Prostate gland (tissue), 2 donors: ENCODE results near the gene SNRNP27. TPM values are rescaled to one million over a fixed set of nuclear protein-coding genes. Genes with fewer than 3 reads are reported as not detected.

ENCODE experiments used
- DNase-seq: peaks from one replicate; pipeline ENCODE4 v3.0.0-alpha.2; 2019; ENCODE audit warnings: low spot score
- H3K27ac ChIP-seq, 2 donors: fragments of 200-600 bp; sonication (generic); 2 replicates each; pipeline ENCODE4 v1.5.1; 2017 to 2019
- H3K27me3 ChIP-seq: fragments of 200-600 bp; sonication (generic); replicated peaks from 2 replicates; pipeline ENCODE4 v1.5.1; 2019; ENCODE audit not compliant: insufficient read depth
- H3K36me3 ChIP-seq, 2 donors: fragments of 200-600 bp; sonication (generic); 1 replicate in 1 of 2; 2 replicates in 1 of 2; pipeline versions ENCODE4 v1.5.1 to v1.8.1; 2017 to 2019
- H3K4me1 ChIP-seq: fragments of 200-600 bp; sonication (generic); replicated peaks from 2 replicates; pipeline ENCODE4 v1.5.1; 2019
- H3K4me3 ChIP-seq, 2 donors: fragments of 200-600 bp; sonication (generic); 2 replicates each; pipeline ENCODE4 v1.5.1; 2017 to 2019
- H3K9me3 ChIP-seq: fragments of 200-600 bp; sonication (generic); 2 replicates; pipeline ENCODE4 v1.5.1; 2017
- CTCF ChIP-seq, 4 experiments: fragments of 200-600 bp in 2 of 4; fragments of 450-650 bp in 2 of 4; sonication (generic) in 2 of 4; IDR thresholded peaks; 1 replicate in 3 of 4; 2 replicates in 1 of 4; pipeline ENCODE4 v1.5.1; 2016 to 2019; ENCODE audit warnings: antibody characterized with exemption in 4 of 4, mild to moderate bottlenecking in 2 of 4, moderate library complexity in 2 of 4
- POLR2A ChIP-seq: fragments of 450-650 bp; IDR thresholded peaks from one replicate; pipeline ENCODE4 v1.6.1; 2016; ENCODE audit warnings: antibody characterized with exemption, mild to moderate bottlenecking
- POLR2AphosphoS5 ChIP-seq: sonication (generic); formaldehyde crosslinking; IDR thresholded peaks from one replicate; pipeline ENCODE4 v1.6.1; 2017; ENCODE audit warnings: antibody characterized with exemption
- WGBS: methylation state at CpG from one replicate; pipeline ENCODE4 v1.1.5; 2018; 5-methylcytosine and 5-hydroxymethylcytosine counted together
- intact Hi-C: fragments of 100-400 bp; cut with DNase I; formaldehyde crosslinking; loops from one replicate; pipeline ENCODE4 v1.14.2; 2022
- total RNA-seq, 2 donors: library from RNA; depleted of rRNA; stranded (reverse); fragments of >200 nt; gene quantifications; one replicate each; pipeline ENCODE4 v1.1.0, GENCODE V29; 2016

Gene SNRNP27
- total RNA-seq, 2 donors from 2014 or later = 52.1 to 69.1 TPM

GRCh38 chr2:69932596-69932922, 38.8 kb downstream of the SNRNP27 start:
- H3K4me3 ChIP-seq = no peak overlapping the region
- TF ChIP-seq POLR2A (no peak), POLR2AphosphoS5 (no peak), CTCF (IDR thresholded peaks at IDR 0.05) (no peak)
- H3K27me3 ChIP-seq = no peaks in the 10 kb centered on the region
- no peak overlapping the region for H3K27ac ChIP-seq
- DNase-seq = no peak
- no peaks in the 10 kb centered on the region for H3K4me1 ChIP-seq
- H3K36me3 ChIP-seq = peaks cover 0 to 3% of the 10 kb centered on the region in 2 donors
- 59% methylated on average over 1 of the region's 1 CpG for WGBS
- H3K9me3 ChIP-seq = no peaks in the 10 kb centered on the region
- intact Hi-C loops = no loop called here

- Histone ChIP-seq H3K27ac (no peak overlapping the region), H3K36me3 (peaks cover 0 to 3% of the 10 kb centered on the region in 2 donors), H3K4me1 (no peaks in the 10 kb centered on the region), H3K27me3 (no peaks in the 10 kb centered on the region), H3K4me3 (no peak overlapping the region), H3K9me3 (no peaks in the 10 kb centered on the region)
- TF ChIP-seq POLR2AphosphoS5 = no peak
- no peak for TF ChIP-seq POLR2A
- no peak for TF ChIP-seq CTCF (IDR thresholded peaks at IDR 0.05)
- intact Hi-C loops = no loop called here
- no peak for DNase-seq
Observed at GRCh38 chr2:69933254-69933828, 39.6 kb downstream of the SNRNP27 start.

- no peaks in the 10 kb centered on the region for H3K27me3 ChIP-seq
- H3K36me3 ChIP-seq = peaks cover 0 to 3% of the 10 kb centered on the region in 2 donors
- intact Hi-C loops = no loop called here
- no peak overlapping the region for H3K4me3 ChIP-seq
- DNase-seq = no peak
- H3K9me3 ChIP-seq = no peaks in the 10 kb centered on the region
- no peaks in the 10 kb centered on the region for H3K4me1 ChIP-seq
- H3K27ac ChIP-seq = no peak overlapping the region
- 64% methylated on average over 4 of the region's 4 CpGs for WGBS
- TF ChIP-seq POLR2A = no peak
- no peak for TF ChIP-seq CTCF (IDR thresholded peaks at IDR 0.05)
- TF ChIP-seq POLR2AphosphoS5 = no peak
Observed at GRCh38 chr2:69933839-69934613, 40.3 kb downstream of the SNRNP27 start.

GRCh38 chr2:69934614-69934908, 40.8 kb downstream of the SNRNP27 start:
- H3K9me3 ChIP-seq = no peaks in the 10 kb centered on the region
- TF ChIP-seq POLR2AphosphoS5 = no peak
- no peak for TF ChIP-seq POLR2A
- no peak for TF ChIP-seq CTCF (IDR thresholded peaks at IDR 0.05)
- intact Hi-C loops = no loop called here
- WGBS = 68% methylated on average over 1 of the region's 1 CpG
- no peak for DNase-seq
- no peaks in the 10 kb centered on the region for H3K4me1 ChIP-seq
- H3K36me3 ChIP-seq = peaks cover 0 to 3% of the 10 kb centered on the region in 2 donors
- H3K27me3 ChIP-seq = no peaks in the 10 kb centered on the region
- no peak overlapping the region for H3K27ac ChIP-seq
- no peak overlapping the region for H3K4me3 ChIP-seq

- intact Hi-C loops = no loop called here
- 96% methylated on average over 5 of the region's 5 CpGs for WGBS
- H3K4me1 ChIP-seq = no peaks in the 10 kb centered on the region
- H3K36me3 ChIP-seq = peaks cover 0 to 3% of the 10 kb centered on the region in 2 donors
- no peak for DNase-seq
- no peaks in the 10 kb centered on the region for H3K27me3 ChIP-seq
- H3K4me3 ChIP-seq = no peak overlapping the region
- no peaks in the 10 kb centered on the region for H3K9me3 ChIP-seq
- no peak overlapping the region for H3K27ac ChIP-seq
- TF ChIP-seq CTCF (IDR thresholded peaks at IDR 0.05) = no peak
- no peak for TF ChIP-seq POLR2A
- no peak for TF ChIP-seq POLR2AphosphoS5
Observed at GRCh38 chr2:69935011-69935410, 41.3 kb downstream of the SNRNP27 start.
